GM19023 (cell line): ENCODE measurements around the gene ITSN1.

Experiments used
- ATAC-seq: cut with Tn5 transposase; IDR thresholded peaks from one replicate; pipeline ENCODE4 v1.9.1; 2021; ENCODE audit warnings: mild to moderate bottlenecking, moderate library complexity; ENCODE audit not compliant: unreplicated experiment

The ITSN1 gene

DNA sequence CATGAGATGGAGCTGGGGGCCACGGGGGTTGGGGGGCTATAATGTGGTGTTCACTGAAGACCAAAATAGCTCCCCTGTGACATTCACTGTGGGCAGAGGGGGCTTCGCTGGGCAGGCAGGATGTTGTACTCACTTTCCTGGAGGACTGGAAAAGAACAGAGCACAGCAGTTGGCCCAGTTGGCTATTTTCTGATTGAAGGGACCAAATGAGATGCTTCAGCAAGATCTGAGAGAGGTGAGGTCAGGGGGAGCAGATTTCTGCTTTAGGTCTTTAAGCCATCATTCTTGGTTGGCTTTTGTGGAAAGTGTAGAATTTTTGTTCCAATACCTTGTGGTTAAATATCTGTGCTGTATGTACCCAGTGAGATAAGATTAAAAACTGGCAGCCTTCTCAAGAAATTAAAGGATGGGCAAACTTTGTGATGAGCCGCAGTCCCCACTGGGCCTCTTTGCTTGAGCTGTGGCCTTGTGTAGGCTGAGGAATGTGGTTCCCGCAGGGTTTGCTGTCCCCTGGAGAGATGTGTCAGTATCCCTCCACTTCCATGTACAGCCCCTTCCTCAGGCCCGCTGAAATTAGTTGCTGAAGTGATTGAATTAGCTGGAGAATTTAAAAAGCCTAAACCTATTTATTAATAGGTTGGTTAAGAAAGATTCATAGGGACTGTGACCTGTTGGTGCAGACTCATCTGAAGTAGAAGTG, 192.7 kb downstream of the ITSN1 start:
- ATAC-seq: no peak

GRCh38 chr21:33835920-33836319, 193.6 kb downstream of the ITSN1 start:
- ATAC-seq: no peak

DNA sequence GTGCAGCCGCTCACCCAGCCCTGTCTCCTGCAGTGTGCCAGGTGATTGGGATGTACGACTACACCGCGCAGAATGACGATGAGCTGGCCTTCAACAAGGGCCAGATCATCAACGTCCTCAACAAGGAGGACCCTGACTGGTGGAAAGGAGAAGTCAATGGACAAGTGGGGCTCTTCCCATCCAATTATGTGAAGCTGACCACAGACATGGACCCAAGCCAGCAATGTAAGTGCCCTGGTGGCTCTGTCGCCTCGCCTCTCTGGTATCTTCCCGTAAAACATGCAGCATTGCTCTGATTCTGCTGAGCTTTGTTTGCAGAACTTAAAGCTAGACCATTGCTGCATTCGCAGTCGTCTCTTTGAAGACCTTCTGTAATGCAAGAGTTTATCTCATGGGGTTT, 194.1 kb downstream of the ITSN1 start:
- no peak for ATAC-seq

DNA sequence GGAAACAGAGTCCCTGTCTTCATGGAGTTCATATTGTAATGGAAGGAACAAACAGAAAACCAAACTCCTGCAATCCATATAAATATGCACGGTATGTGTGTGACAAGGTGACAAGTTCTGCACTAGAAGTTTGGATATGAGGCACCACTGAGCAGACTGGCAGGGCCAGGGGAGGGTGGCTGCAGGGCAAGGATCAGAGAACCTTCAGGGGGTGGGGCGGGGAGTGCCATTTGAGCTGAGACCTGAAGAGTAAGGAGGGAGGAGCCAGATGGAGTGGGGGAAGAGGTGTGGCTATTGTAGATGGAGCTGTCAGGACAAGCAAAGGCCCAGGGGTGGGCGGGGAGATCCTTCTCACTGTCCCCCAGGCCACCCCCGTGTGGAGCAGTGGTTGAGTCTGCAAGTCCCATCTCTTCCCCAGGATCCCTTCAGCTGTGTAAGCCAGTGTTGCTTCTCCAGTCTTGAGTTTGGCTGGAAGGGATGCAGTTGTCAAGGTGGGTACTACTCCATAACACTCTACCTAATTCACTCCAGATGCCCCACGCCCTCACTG, 196.9 kb downstream of the ITSN1 start:
- ATAC-seq: no peak

DNA sequence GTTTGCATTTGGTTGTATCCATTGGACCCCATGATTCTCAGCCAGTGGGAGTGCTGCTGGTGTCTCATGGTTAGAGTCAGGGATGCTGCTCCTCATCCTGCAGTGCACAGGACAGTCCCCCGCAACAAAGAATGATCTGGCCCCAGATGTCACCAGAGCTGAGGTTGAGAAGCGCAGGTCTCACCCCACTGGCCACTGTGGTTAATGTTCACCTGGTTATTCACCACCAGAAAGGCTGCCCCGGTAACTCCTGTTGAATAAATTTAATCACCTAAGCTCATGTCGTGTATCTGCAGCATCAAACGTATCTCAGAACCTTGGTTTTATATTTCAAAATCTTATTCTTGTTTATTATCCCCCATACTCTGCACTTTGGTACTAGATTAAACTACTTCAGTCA, 197.5 kb downstream of the ITSN1 start:
- no peak for ATAC-seq

GRCh38 chr21:33840771-33841170, 198.5 kb downstream of the ITSN1 start:
- ATAC-seq: no peak

GRCh38 chr21:33841561-33841960, 199.3 kb downstream of the ITSN1 start:
- no peak for ATAC-seq

- no peak for ATAC-seq
Observed at GRCh38 chr21:33843216-33843615, 200.9 kb downstream of the ITSN1 start.

DNA sequence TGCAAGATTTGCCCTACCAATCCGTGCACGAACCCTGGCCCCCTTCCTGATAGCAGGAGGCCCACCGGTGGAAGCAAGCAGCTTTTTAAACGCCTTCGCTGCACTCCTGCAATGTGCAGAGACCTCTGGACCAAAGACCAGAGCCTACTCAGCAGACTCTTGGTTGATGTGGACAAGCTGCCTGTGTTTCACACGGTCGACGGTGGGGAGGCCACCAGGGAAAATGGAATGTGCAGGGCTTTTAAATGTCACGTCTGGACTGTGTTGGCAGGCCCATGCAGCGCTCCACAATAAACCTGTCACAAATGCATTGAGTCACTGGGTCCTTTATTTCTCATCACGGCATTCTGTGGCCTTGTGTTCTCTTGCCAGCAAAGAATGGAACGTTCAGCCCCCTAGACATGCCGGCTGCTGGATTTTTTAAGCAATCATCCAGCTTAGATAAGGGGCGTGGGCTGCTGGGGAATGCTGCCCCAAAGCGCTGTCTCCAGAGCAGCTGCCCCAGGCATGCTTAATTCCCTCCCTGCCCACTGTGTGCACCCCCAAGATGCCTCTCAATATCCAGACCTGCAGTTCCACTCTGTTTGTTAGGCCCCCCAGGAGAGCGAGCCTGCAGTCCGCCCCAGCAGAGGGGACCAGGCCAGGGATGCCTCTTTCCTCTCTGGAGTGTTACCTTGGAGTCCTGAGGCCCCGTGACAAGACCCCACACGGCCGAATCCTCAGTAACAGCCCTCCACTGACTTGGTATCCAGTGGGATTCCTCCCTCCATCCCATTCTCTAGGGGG, 202.0 kb downstream of the ITSN1 start:
- no peak for ATAC-seq

- ATAC-seq: no peak
Observed at GRCh38 chr21:33844890-33845205, 202.5 kb downstream of the ITSN1 start.

DNA sequence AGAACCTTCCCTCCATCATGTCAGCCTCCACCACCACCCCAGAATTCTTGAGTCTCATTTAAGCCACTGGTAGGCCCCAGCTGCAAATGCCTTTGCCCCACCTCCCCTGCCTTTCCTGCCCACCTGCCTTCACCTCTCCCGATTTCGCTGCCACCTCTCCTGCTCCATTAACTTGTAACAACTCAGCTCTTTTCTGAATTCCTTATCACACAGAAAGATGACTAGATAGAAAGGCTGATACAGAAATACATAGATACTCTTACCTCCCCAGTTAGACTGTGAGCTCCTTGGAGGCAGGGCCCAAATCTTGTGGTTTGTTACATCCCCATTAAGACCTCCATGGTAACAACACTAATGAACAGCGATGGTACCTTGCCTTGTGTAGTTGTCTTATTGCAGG, 203.8 kb downstream of the ITSN1 start:
- ATAC-seq: no peak

- no peak for ATAC-seq
Observed at GRCh38 chr21:33847588-33848248, 205.4 kb downstream of the ITSN1 start.

- ATAC-seq: no peak
Observed at GRCh38 chr21:33848249-33848953, 206.1 kb downstream of the ITSN1 start.

DNA sequence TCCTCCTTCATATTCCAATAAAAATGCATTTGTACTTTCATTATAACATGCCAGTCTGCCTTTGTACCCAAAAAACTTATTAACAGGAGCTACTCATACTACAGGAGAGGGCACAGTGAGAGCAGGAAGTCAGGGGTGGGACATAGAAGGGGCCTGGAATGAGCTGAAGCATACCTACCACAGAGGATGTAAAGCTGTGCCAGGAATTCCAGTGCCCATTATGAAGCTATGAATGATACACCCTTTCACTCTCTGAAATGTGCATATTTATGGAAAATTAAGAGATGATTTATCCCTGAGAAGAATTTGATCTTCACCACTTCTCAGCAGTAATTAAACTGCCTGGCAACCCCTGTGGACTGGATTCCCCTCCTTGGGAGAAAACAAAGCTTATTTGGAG, 207.5 kb downstream of the ITSN1 start:
- no peak for ATAC-seq

DNA sequence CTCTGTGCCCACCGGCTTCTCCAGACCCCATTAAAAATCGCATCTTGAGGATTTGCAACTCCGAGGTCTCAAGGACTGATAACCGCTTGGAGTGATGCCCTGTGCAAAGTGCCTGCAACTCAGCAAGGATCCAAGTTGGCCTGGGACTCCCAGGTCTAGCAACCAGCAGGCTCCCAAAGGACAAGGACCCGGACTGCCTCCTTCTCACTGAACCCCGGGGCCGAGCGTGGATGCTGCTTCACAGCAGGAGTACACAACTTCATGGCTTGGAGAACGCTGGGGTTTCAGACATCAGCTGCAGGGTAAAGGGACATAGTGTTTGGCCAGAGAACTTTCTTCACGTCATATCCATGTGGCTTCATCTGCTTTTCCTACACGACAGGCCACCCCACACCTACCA, 208.1 kb downstream of the ITSN1 start:
- no peak for ATAC-seq

GRCh38 chr21:33850985-33851384, 208.7 kb downstream of the ITSN1 start:
- no peak for ATAC-seq

GRCh38 chr21:33852485-33852884, 210.2 kb downstream of the ITSN1 start:
- ATAC-seq: no peak

- no peak for ATAC-seq
Observed at GRCh38 chr21:33854604-33855003, 212.3 kb downstream of the ITSN1 start.

DNA sequence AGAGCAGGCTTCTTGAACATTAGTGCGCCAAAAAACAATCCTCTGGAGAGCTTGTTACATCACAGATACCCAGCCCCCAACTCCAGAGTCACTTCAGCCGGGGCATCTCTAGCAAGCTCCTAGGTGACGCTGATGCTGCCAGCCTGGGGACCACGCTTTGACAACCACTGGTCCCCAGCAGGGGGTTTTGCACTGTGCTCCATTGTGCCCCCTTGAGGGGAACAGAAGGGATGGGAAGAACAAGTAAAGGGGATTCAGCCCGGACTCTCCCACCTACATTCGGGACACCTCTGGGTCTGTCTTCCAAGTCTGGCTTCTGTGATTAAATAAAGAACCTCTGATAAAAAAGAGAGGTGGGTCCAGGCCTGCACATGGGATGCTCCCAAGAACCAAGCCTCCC, 212.9 kb downstream of the ITSN1 start:
- ATAC-seq: no peak

- no peak for ATAC-seq
Observed at GRCh38 chr21:33856893-33857527, 214.7 kb downstream of the ITSN1 start.
